H1 (cell line): Measurements from ENCODE around the gene REPS2. TPM values are rescaled to one million over a fixed set of nuclear protein-coding genes. Genes with fewer than 3 reads are reported as not detected.

Experiments
- CTCF ChIA-PET: fragments of 300-600 bp; sonication (Branson Sonifier 250); formaldehyde crosslinking; loops from one replicate; lab custom pipeline; 2021; ENCODE audit not compliant: partially characterized antibody; lab: Charles Lee
- POLR2A ChIA-PET: fragments of 300-600 bp; sonication (Branson Sonifier 250); formaldehyde crosslinking; loops from one replicate; lab custom pipeline; 2021; ENCODE audit warnings: inconsistent platforms; ENCODE audit not compliant: partially characterized antibody; lab: Charles Lee
- DNase-seq, 2 experiments: peaks; one replicate each; pipeline versions ENCODE4 v3.0.0 to v3.0.0-alpha.2; 2010 to 2022; ENCODE audit warnings: low spot score in 2 of 2, low read depth in 1 of 2, mixed read lengths in 1 of 2
- FAIRE-seq: peaks from 2 replicates; lab custom pipeline; 2011; peaks lifted over from hg19 to GRCh38; lab: Jason Lieb, UNC
- H2AFZ ChIP-seq: 2 replicates; pipeline ENCODE4 v1.8.1; 2012; ENCODE audit warnings: low read length, inconsistent platforms
- H2AK5ac ChIP-seq: 2 replicates; pipeline ENCODE4 v1.6.1; 2013; ENCODE audit warnings: low read depth, low read length
- H2BK120ac ChIP-seq: replicated peaks from 2 replicates; pipeline ENCODE3; 2013; ENCODE audit warnings: low read depth, low read length, inconsistent platforms
- H2BK12ac ChIP-seq: 2 replicates; pipeline ENCODE4 v1.6.1; 2013; ENCODE audit warnings: low read depth, low read length
- H2BK15ac ChIP-seq: 2 replicates; pipeline ENCODE4 v1.6.1; 2013; ENCODE audit warnings: low read length
- H2BK20ac ChIP-seq: 2 replicates; pipeline ENCODE4 v1.6.1; 2013; ENCODE audit warnings: low read length
- H2BK5ac ChIP-seq: 2 replicates; pipeline ENCODE4 v1.6.1; 2013; ENCODE audit warnings: low read depth, low read length
- H3K14ac ChIP-seq: 2 replicates; pipeline ENCODE4 v1.6.1; 2013; ENCODE audit warnings: inconsistent platforms; ENCODE audit not compliant: insufficient read length
- H3K18ac ChIP-seq: 2 replicates; pipeline ENCODE4 v1.6.1; 2013; ENCODE audit warnings: low read length; ENCODE audit errors: extremely low read depth
- H3K23ac ChIP-seq: 2 replicates; pipeline ENCODE4 v1.6.1; 2013; ENCODE audit warnings: inconsistent platforms; ENCODE audit not compliant: insufficient read length
- H3K23me2 ChIP-seq: 2 replicates; pipeline ENCODE4 v1.6.1; 2013; ENCODE audit warnings: low read depth, low read length
- H3K27ac ChIP-seq: 2 replicates; pipeline ENCODE4 v1.6.1; 2011; ENCODE audit warnings: low read depth, low read length, inconsistent platforms
- H3K27me3 ChIP-seq, 4 experiments: replicated peaks in 1 of 4; 1 replicate in 1 of 4; 2 replicates in 3 of 4; pipeline versions ENCODE4 v1.6.1 to v1.8.1; 2011 to 2013; ENCODE audit warnings: low read length in 3 of 4, mild to moderate bottlenecking in 3 of 4, inconsistent platforms in 2 of 4, mixed read lengths in 2 of 4, moderate library complexity in 1 of 4; ENCODE audit not compliant: control insufficient read depth in 3 of 4, insufficient read depth in 3 of 4; ENCODE audit errors: extremely low read depth in 1 of 4
- H3K36me3 ChIP-seq, 4 experiments: 2 replicates each; pipeline versions ENCODE4 v1.6.1 to v1.8.1; 2011 to 2013; ENCODE audit warnings: mild to moderate bottlenecking in 4 of 4, low read length in 3 of 4, moderate library complexity in 2 of 4, control low read depth in 1 of 4, inconsistent platforms in 1 of 4; ENCODE audit not compliant: insufficient read depth in 4 of 4, control insufficient read depth in 2 of 4
- H3K4ac ChIP-seq: replicated peaks from 2 replicates; pipeline ENCODE3; 2013; ENCODE audit warnings: low read length, low read depth, mixed read lengths, inconsistent platforms; ENCODE audit not compliant: insufficient read length
- H3K4me1 ChIP-seq, 4 experiments: replicated peaks in 1 of 4; 1 replicate in 1 of 4; 2 replicates in 3 of 4; pipeline versions ENCODE4 v1.6.1 to v1.8.1; 2011 to 2013; ENCODE audit warnings: low read length in 3 of 4, inconsistent platforms in 2 of 4, mixed read lengths in 1 of 4; ENCODE audit not compliant: insufficient read depth in 4 of 4, control insufficient read depth in 3 of 4
- H3K4me2 ChIP-seq, 2 experiments: 2 replicates each; pipeline versions ENCODE4 v1.6.1 to v1.8.1; 2011 to 2013; ENCODE audit warnings: low read depth in 2 of 2, low read length in 2 of 2, control low read depth in 1 of 2, inconsistent platforms in 1 of 2, mild to moderate bottlenecking in 1 of 2; ENCODE audit not compliant: insufficient read depth in 1 of 2
- H3K4me3 ChIP-seq, 4 experiments: fragments of 200-600, 300-600 bp in 1 of 4; sonication (generic), shearing (Covaris generic), sonication (Bioruptor Twin) in 1 of 4; 2 replicates each; pipeline versions ENCODE4 v1.5.1 to v1.8.1; 2011 to 2016; ENCODE audit warnings: low read length in 4 of 4, low read depth in 3 of 4, control low read depth in 2 of 4, inconsistent platforms in 2 of 4, mild to moderate bottlenecking in 2 of 4, mixed read lengths in 1 of 4, moderate library complexity in 1 of 4; ENCODE audit not compliant: insufficient read depth in 2 of 4; ENCODE audit errors: extremely low read depth in 1 of 4
- H3K56ac ChIP-seq: replicated peaks from 2 replicates; pipeline ENCODE3; 2013; ENCODE audit warnings: low read depth, mild to moderate bottlenecking, mixed read lengths, low read length, inconsistent platforms; ENCODE audit not compliant: insufficient read length
- H3K79me1 ChIP-seq: 2 replicates; pipeline ENCODE4 v1.6.1; 2013; ENCODE audit warnings: low read depth, low read length, control low read depth
- H3K79me2 ChIP-seq, 2 experiments: 2 replicates each; pipeline versions ENCODE4 v1.6.1 to v1.8.1; 2012 to 2013; ENCODE audit warnings: low read length in 2 of 2, mild to moderate bottlenecking in 2 of 2, inconsistent platforms in 1 of 2; ENCODE audit not compliant: insufficient read depth in 2 of 2, control insufficient read depth in 1 of 2
- H3K9ac ChIP-seq, 4 experiments: replicated peaks in 1 of 4; 1 replicate in 1 of 4; 2 replicates in 3 of 4; pipeline versions ENCODE4 v1.6.1 to v1.8.1; 2011 to 2013; ENCODE audit warnings: low read depth in 3 of 4, low read length in 3 of 4, control low read depth in 2 of 4, mild to moderate bottlenecking in 2 of 4, moderate library complexity in 2 of 4, inconsistent platforms in 1 of 4; ENCODE audit errors: extremely low read depth in 1 of 4
- H3K9me3 ChIP-seq, 2 experiments: 2 replicates each; pipeline versions ENCODE4 v1.6.1 to v1.8.1; 2012 to 2013; ENCODE audit warnings: mild to moderate bottlenecking in 2 of 2, moderate library complexity in 2 of 2, control low read depth in 1 of 2, inconsistent platforms in 1 of 2, low read depth in 1 of 2, low read length in 1 of 2, mixed read lengths in 1 of 2; ENCODE audit not compliant: insufficient read depth in 2 of 2
- H4K20me1 ChIP-seq, 2 experiments: replicated peaks in 1 of 2; 2 replicates each; pipeline versions ENCODE3 to v1.8.1; 2011 to 2013; ENCODE audit warnings: inconsistent platforms in 2 of 2, low read length in 2 of 2, mild to moderate bottlenecking in 1 of 2; ENCODE audit not compliant: insufficient read depth in 2 of 2, control insufficient read depth in 1 of 2
- H4K5ac ChIP-seq: 2 replicates; pipeline ENCODE4 v1.6.1; 2013; ENCODE audit warnings: low read length, low read depth, mixed read lengths, inconsistent platforms; ENCODE audit not compliant: insufficient read length
- H4K8ac ChIP-seq: 2 replicates; pipeline ENCODE4 v1.8.0; 2013; ENCODE audit warnings: mild to moderate bottlenecking, moderate library complexity, low read length, inconsistent platforms; ENCODE audit not compliant: insufficient read depth; ENCODE audit errors: extremely low read depth
- H4K91ac ChIP-seq: replicated peaks from 2 replicates; pipeline ENCODE3; 2013; ENCODE audit warnings: low read length, mixed read lengths, inconsistent platforms; ENCODE audit not compliant: insufficient read length
- WGBS, 2 experiments: shearing (Covaris generic) in 1 of 2; methylation state at CpG; one replicate each; pipeline versions ENCODE4 v1.1.6 to v1.1.7; 2013 to 2015; ENCODE audit warnings: low lambda C conversion rate in 2 of 2, mixed read lengths in 2 of 2, inconsistent platforms in 1 of 2, low coverage in 1 of 2, missing lambda C conversion rate in 1 of 2; ENCODE audit not compliant: insufficient replicate concordance in 2 of 2, insufficient coverage in 1 of 2, insufficient read length in 1 of 2; ENCODE audit errors: extremely low coverage in 1 of 2, missing lambda C conversion rate in 1 of 2; 5-methylcytosine and 5-hydroxymethylcytosine counted together
- polyA plus RNA-seq, 7 experiments: library from polyadenylated mRNA; depleted of rRNA in 3 of 7; stranded (reverse) in 5 of 7; unstranded in 2 of 7; fragments of >200 nt in 5 of 7; fragments of 200-250 nt in 2 of 7; gene quantifications; 1 replicate in 5 of 7; 2 replicates in 1 of 7; 4 replicates in 1 of 7; pipeline versions ENCODE4 v1.2.1 to v1.2.3, GENCODE V29; 2011 to 2013; ENCODE audit warnings: missing spikeins in 2 of 7, mixed read lengths in 2 of 7
- total RNA-seq: library from RNA; stranded (reverse); fragmentation: NEBNext Ultra II Directional; extraction: Animal tissue kit (Norgen Biotek cat#: 25700); gene quantifications from 2 replicates; pipeline ENCODE4 v1.2.1, GENCODE V29; 2021

REPS2 gene
- total and polyA plus RNA-seq, 2 of the 8 experiments (the other 6 are each of a cell fraction or from before 2014, with no cell fraction given): 0.79 to 4.3 TPM

DNA sequence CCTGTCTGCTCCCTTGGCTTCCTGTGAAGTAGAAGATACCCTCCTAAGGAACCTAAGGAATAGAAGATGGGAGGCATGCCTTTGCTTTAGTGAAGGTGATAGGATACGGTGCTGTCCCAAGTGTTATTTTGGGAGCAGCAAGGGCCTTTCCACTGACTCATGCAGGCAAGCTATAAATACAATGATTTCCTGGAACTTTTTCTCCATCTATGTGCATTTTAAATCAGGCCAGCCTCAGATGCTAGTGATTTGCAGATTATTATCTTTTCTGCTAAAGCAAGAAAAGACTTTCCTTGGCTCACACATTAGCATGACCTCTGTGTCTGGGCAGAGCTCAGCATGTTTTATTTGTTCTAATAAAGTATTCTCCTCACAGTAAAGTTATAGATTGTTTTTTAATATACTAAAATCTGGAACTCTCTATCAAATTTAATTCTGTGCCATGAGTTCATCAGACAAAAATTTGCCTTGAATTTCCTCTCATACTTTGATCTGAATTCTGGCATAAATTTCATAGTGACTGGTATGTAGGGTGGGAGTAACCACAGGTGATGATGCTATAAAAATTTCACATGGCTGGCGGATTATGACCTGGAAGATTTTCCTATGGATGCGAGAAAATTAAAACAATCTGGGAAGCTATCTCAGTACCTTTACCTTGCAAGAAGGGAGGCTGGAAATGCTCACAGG is 131.7 kb downstream of the REPS2 start:
- Histone ChIP-seq H2BK120ac (no peak overlapping the region), H4K91ac (no peak overlapping the region), H2BK12ac (no peak overlapping the region), H3K27me3 (no peaks in the 10 kb centered on the region), H4K20me1 (no peaks in the 10 kb centered on the region), H4K8ac (no peak overlapping the region), H3K23me2 (no peaks in the 10 kb centered on the region), H3K18ac (no peak overlapping the region), H3K4me2 (no peak overlapping the region), H4K5ac (no peak overlapping the region), H3K4me1 (no peaks in the 10 kb centered on the region), H3K36me3 (no peaks in the 10 kb centered on the region), H2BK5ac (no peak overlapping the region), H3K79me2 (no peaks in the 10 kb centered on the region), H3K23ac (no peak overlapping the region), H3K27ac (no peak overlapping the region), H3K9me3 (no peaks in the 10 kb centered on the region), H3K4ac (no peak overlapping the region), H3K14ac (no peak overlapping the region), H3K56ac (no peak overlapping the region), H2AFZ (no peak overlapping the region), H2BK20ac (no peak overlapping the region), H2AK5ac (no peak overlapping the region), H2BK15ac (no peak overlapping the region), H3K79me1 (no peaks in the 10 kb centered on the region), H3K9ac (no peak overlapping the region), H3K4me3 (no peak overlapping the region)
- DNase-seq (no peak), FAIRE-seq (no peak)
- ChIA-PET POLR2A (no interaction called here), CTCF (interaction anchor here (0.9 kb wide), 1 partner anchor 196 kb away, joined by 3 read pairs; no protein-coding TSS in a partner anchor)
- 85% methylated on average over 3 of the region's 3 CpGs; no CpG with 5 or more reads in 1 of the 2 experiments for WGBS, 2 experiments
